ENCODE data around the gene CHTF8.

DNA sequence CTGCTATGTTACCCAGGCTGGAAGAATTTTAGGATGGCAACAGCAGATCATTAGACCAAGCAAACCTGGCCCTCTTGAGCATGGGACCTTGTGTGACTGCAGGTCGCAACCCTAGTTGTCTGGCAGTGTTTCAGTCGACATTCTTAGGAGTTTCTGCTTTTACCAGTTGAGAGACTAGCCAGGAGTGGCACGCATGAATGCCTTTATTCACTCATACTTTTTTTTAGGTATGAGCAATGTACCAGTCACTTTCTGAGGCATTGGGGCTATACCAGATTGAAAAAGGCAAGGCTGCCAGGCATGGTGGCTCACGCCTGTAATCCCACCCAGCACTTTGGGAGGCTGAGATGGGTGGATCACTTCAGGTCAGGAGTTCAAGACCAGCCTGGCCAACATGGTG is 55.1 kb downstream of the CHTF8 start:
- TF ChIP-seq EP300 (IDR thresholded peaks at IDR 0.05; ENCODE audit: borderline replicate concordance in 1 of 2, low read depth in 1 of 2, low read length in 1 of 2) (peak in 1 of 2 experiments; percentile 38; a peak in 1 of 4 replicates), POLR2AphosphoS5 (IDR thresholded peaks at IDR 0.05; ENCODE audit: low read depth, low read length) (no peak), RCOR1 (IDR thresholded peaks at IDR 0.05; ENCODE audit: low read length) (no peak), FOSL2 (IDR thresholded peaks at IDR 0.05; ENCODE audit: borderline replicate concordance, low read depth) (peak; percentile 69), CHD2 (IDR thresholded peaks at IDR 0.05; ENCODE audit: low read length, partially characterized antibody) (no peak)

All from SK-N-SH (cell line).